Muscle layer of duodenum (tissue), 2 donors: Measurements from ENCODE around the gene SLC16A6.
"Not testable (repeated sequence)": the region's sequence is repeated elsewhere in the genome, so short reads cannot be mapped to it uniquely, and the experiment has no call there.

ENCODE experiments used
- H3K27ac ChIP-seq: one replicate; pipeline ENCODE4 v1.7.0; 2013; ENCODE audit warnings: mild to moderate bottlenecking, low read length
- H3K27me3 ChIP-seq: one replicate; pipeline ENCODE4 v1.7.0; 2013; ENCODE audit warnings: low read depth, mild to moderate bottlenecking, control low read depth, low read length
- H3K36me3 ChIP-seq, 2 donors: one replicate each; pipeline ENCODE4 v1.7.0; 2013; ENCODE audit warnings: low read length in 2 of 2, control low read depth in 1 of 2, mild to moderate bottlenecking in 1 of 2; ENCODE audit not compliant: insufficient read depth in 2 of 2, control insufficient read depth in 1 of 2
- H3K4me1 ChIP-seq, 2 donors: one replicate each; pipeline ENCODE4 v1.7.0; 2013; ENCODE audit warnings: low read length in 2 of 2, mild to moderate bottlenecking in 2 of 2, control low read depth in 1 of 2, moderate library complexity in 1 of 2; ENCODE audit not compliant: insufficient read depth in 2 of 2, control insufficient read depth in 1 of 2
- H3K4me3 ChIP-seq, 2 donors: one replicate each; pipeline ENCODE4 v1.7.0; 2013; ENCODE audit warnings: low read length in 2 of 2, low read depth in 1 of 2, mild to moderate bottlenecking in 1 of 2
- H3K9me3 ChIP-seq, 2 donors: one replicate each; pipeline ENCODE4 v1.7.0; 2013; ENCODE audit warnings: low read length in 2 of 2, control low read depth in 1 of 2, mild to moderate bottlenecking in 1 of 2; ENCODE audit not compliant: control insufficient read depth in 1 of 2
- donor health status: healthy.

SLC16A6 gene

GRCh38 chr17:68228817-68229570 is 61.9 kb downstream of the SLC16A6 start:
- Histone ChIP-seq H3K9me3 (no peaks in the 10 kb centered on the region), H3K36me3 (no peaks in the 10 kb centered on the region), H3K4me3 (no peak overlapping the region), H3K27me3 (no peaks in the 10 kb centered on the region), H3K27ac (no peak overlapping the region), H3K4me1 (no peaks in the 10 kb centered on the region)

DNA sequence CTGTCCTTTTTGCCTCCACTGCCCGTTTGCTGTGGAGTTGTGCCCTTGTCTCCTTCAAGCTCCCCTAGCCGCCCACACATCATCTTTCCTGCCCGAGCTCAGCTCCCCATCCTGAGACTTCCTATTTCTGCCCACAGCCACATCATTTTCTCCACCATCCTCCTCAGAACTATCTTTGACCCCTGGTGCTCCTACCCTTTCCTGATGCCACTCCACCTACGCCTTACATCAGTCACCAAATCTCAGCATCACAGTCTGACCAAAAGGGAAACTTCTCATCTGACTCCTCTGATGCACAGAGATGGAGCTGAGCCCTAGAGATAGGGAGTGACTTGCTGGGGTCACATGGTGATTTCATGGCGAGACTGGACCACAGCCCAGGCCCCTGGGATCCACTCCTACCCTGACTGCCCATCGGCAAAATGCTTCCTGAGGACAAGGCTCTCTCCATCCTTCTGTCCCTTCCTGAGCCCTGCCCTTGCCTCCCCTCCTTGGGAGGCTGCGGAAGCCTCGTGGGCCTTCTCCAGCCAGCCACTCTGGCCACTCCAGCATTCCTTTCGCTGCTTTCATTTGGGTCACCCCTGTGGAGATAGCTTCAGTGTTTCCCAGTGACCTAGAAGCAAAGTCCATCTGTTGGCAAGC is 62.8 kb downstream of the SLC16A6 start:
- not testable (repeated sequence) for H3K27me3 ChIP-seq, H3K36me3 ChIP-seq

DNA sequence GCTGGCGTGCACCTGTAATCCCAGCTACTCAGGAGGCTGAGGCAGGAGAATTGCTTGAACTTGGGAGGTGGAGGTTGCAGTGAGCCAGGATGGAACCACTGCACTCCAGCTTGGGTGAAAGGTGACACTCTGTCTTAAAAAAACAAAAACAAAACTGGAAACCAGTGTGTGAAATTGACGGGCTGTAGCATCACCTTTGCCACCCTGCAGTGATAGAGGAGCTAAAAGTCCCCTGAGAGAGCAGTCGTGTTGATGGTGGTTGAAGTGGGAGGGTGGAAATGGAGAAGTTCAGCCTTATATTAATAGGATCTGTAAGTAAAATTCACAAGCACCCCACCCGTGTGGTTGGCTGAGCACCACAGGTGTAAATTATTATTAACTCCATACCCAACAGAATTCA is 65.9 kb downstream of the SLC16A6 start:
- H3K27ac ChIP-seq, H3K4me1 ChIP-seq, H3K9me3 ChIP-seq, H3K36me3 ChIP-seq, H3K27me3 ChIP-seq, H3K4me3 ChIP-seq: not testable (repeated sequence)

More for the DNA sequence above, 62.8 kb downstream of the SLC16A6 start:
- not testable (repeated sequence) for H3K9me3 ChIP-seq, H3K4me3 ChIP-seq, H3K27ac ChIP-seq, H3K4me1 ChIP-seq

GRCh38 chr17:68222606-68223005 is 68.3 kb downstream of the SLC16A6 start:
- H3K9me3 ChIP-seq: no peaks in the 10 kb centered on the region
- H3K4me1 ChIP-seq: no peaks in the 10 kb centered on the region
- H3K27me3 ChIP-seq: no peaks in the 10 kb centered on the region
- H3K4me3 ChIP-seq: no peak overlapping the region
- no peaks in the 10 kb centered on the region for H3K36me3 ChIP-seq
- no peak overlapping the region for H3K27ac ChIP-seq

- H3K4me3 ChIP-seq: no peak overlapping the region
- H3K27me3 ChIP-seq: no peaks in the 10 kb centered on the region
- no peak overlapping the region for H3K27ac ChIP-seq
- H3K9me3 ChIP-seq: no peaks in the 10 kb centered on the region
- H3K4me1 ChIP-seq: no peaks in the 10 kb centered on the region
- H3K36me3 ChIP-seq: no peaks in the 10 kb centered on the region
Observed at GRCh38 chr17:68221786-68222185, 69.1 kb downstream of the SLC16A6 start.

GRCh38 chr17:68220786-68221185 is 70.1 kb downstream of the SLC16A6 start:
- H3K4me1 ChIP-seq, H3K27me3 ChIP-seq, H3K9me3 ChIP-seq, H3K27ac ChIP-seq, H3K36me3 ChIP-seq, H3K4me3 ChIP-seq: not testable (repeated sequence)

DNA sequence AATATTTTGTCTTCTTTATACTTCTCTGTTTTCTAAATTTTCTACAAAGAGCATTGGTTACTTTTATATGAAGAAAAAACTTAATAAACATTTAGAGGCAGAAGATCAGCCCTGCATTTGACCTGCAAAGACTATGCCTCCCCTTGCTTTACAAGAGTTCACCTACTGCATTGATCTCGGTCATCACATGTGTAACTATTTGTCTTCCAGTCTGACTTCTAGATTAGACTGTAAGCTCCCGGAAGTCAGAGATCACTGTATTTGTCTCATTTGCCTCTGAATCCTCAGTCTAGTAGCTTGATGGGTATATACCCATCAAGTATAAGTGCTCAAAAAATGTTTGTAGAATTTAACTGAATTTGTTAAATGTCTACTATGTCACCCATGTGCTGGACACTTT is 70.7 kb downstream of the SLC16A6 start:
- H3K27ac ChIP-seq, H3K4me1 ChIP-seq, H3K36me3 ChIP-seq, H3K9me3 ChIP-seq, H3K27me3 ChIP-seq, H3K4me3 ChIP-seq: not testable (repeated sequence)

GRCh38 chr17:68219429-68219828 is 71.5 kb downstream of the SLC16A6 start:
- H3K4me1 ChIP-seq, H3K27ac ChIP-seq, H3K36me3 ChIP-seq, H3K27me3 ChIP-seq, H3K4me3 ChIP-seq, H3K9me3 ChIP-seq: not testable (repeated sequence)
